Activated T-helper 1 cell treated with anti-CD3 and anti-CD28 coated beads, Interleukin-2, amount 50 U/mL, for 16 hours (primary cell): ENCODE measurements around the gene TMSB15A.
"Not testable (repeated sequence)": the region's sequence is repeated elsewhere in the genome, so short reads cannot be mapped to it uniquely, and the experiment has no call there.

Experiments
- DNase-seq, 2 donors: peaks; one replicate each; pipeline ENCODE4 v3.0.0-alpha.2; 2020; ENCODE audit warnings: low read depth in 1 of 2, low spot score in 1 of 2

The TMSB15A gene

GRCh38 chrX:102515975-102516941, at the start of gene TMSB15A:
TSS of gene TMSB15A (minus strand) at chrX:102516739.
- DNase-seq: peak; percentile 7 to 26

GRCh38 chrX:102560423-102561068, 44.0 kb upstream of the TMSB15A start:
- DNase-seq: no peak

- DNase-seq: no peak
Measured at GRCh38 chrX:102558607-102559006, 42.1 kb upstream of the TMSB15A start.

- no peak for DNase-seq
Measured at GRCh38 chrX:102548231-102548630, 31.7 kb upstream of the TMSB15A start.

- DNase-seq: no peak
Measured at GRCh38 chrX:102546828-102547493, 30.4 kb upstream of the TMSB15A start.

- not testable (repeated sequence) for DNase-seq
Measured at GRCh38 chrX:102546175-102546574, 29.6 kb upstream of the TMSB15A start.

- DNase-seq: no peak
Measured at GRCh38 chrX:102535958-102536357, 19.4 kb upstream of the TMSB15A start.

GRCh38 chrX:102517326-102517725, 787 bp upstream of the TMSB15A start:
- no peak for DNase-seq

GRCh38 chrX:102514536-102514935, 2.0 kb downstream of the TMSB15A start:
- DNase-seq: no peak

- DNase-seq: no peak
Measured at GRCh38 chrX:102498732-102499131, 17.8 kb downstream of the TMSB15A start.

GRCh38 chrX:102491766-102492165, 24.8 kb downstream of the TMSB15A start:
- no peak for DNase-seq

GRCh38 chrX:102478765-102479164, 37.8 kb downstream of the TMSB15A start:
- not testable (repeated sequence) for DNase-seq

- DNase-seq: not testable (repeated sequence)
Measured at GRCh38 chrX:102471762-102472220, 44.7 kb downstream of the TMSB15A start, which contains the start of gene TCP11X2. TSS of gene TCP11X2 (minus strand) at chrX:102471812.

- DNase-seq: not testable (repeated sequence)
Measured at GRCh38 chrX:102470215-102470614, 46.3 kb downstream of the TMSB15A start.
